ENCODE measurements around the gene ZNF319. TPM values are rescaled to one million over a fixed set of nuclear protein-coding genes. Genes with fewer than 3 reads are reported as not detected.

ZNF319 gene
- total and polyA plus RNA-seq, 2 of the 8 experiments (the other 6 are each of a cell fraction or from before 2014, with no cell fraction given), result 3.3 to 5.5 TPM

DNA sequence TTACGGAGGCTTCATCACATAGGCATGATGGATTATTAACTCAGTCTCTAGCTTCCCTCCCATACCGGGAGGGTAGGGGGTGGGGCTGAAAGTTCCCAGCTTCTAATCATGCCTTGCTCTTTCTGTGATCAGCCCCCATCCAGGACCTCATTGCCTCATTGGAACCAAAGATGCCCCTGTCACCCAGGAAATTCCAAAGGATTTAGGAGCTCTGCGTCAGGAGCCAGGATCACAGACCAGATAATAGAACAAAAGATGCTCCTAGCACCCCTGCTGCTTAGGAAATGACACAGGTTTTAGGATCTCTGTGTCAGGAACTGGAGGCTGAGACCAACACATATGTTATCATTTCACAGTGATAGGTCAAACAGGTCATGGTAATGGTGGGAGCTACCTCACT lies 10.4 kb upstream of the ZNF319 start (continued):
- TF ChIP-seq CBX5 (IDR thresholded peaks at IDR 0.05; ENCODE audit: low read depth, low read length), result no peak
- TF ChIP-seq E2F6 (IDR thresholded peaks at IDR 0.05), result no peak
